Mucosa of rectum (tissue), 2 donors: ENCODE results near the gene DNAH14.
"Not testable (repeated sequence)": the region's sequence is repeated elsewhere in the genome, so short reads cannot be mapped to it uniquely, and the experiment has no call there.

Source experiments
- H3K27ac ChIP-seq, 2 donors: one replicate each; pipeline ENCODE4 v1.7.0; 2013; ENCODE audit warnings: inconsistent platforms in 2 of 2, low read depth in 2 of 2, low read length in 2 of 2
- H3K27me3 ChIP-seq, 2 donors: one replicate each; pipeline ENCODE4 v1.7.0; 2013; ENCODE audit warnings: low read length in 2 of 2; ENCODE audit not compliant: control insufficient read depth in 2 of 2, insufficient read depth in 2 of 2
- H3K36me3 ChIP-seq, 2 donors: one replicate each; pipeline ENCODE4 v1.7.0; 2013; ENCODE audit warnings: low read length in 2 of 2; ENCODE audit not compliant: control insufficient read depth in 2 of 2, insufficient read depth in 2 of 2
- H3K4me1 ChIP-seq, 2 donors: one replicate each; pipeline ENCODE4 v1.7.0; 2013; ENCODE audit warnings: low read length in 2 of 2, mild to moderate bottlenecking in 1 of 2; ENCODE audit not compliant: control insufficient read depth in 2 of 2, insufficient read depth in 2 of 2
- H3K4me3 ChIP-seq, 2 donors: one replicate each; pipeline ENCODE4 v1.7.0; 2013; ENCODE audit warnings: low read length in 2 of 2
- H3K9ac ChIP-seq, 2 donors: one replicate each; pipeline ENCODE4 v1.7.0; 2013; ENCODE audit warnings: low read length in 2 of 2, low read depth in 1 of 2, mild to moderate bottlenecking in 1 of 2
- H3K9me3 ChIP-seq, 2 donors: one replicate each; pipeline ENCODE4 v1.7.0; 2013; ENCODE audit warnings: low read length in 2 of 2; ENCODE audit not compliant: control insufficient read depth in 2 of 2
- donor health status: healthy.
- donor health status: Normal muscosa, but diverticular disease.

Gene DNAH14

GRCh38 chr1:224981922-224982354 lies 52.5 kb downstream of the DNAH14 start:
- not testable (repeated sequence) for H3K27me3 ChIP-seq, H3K9ac ChIP-seq, H3K27ac ChIP-seq, H3K36me3 ChIP-seq, H3K4me3 ChIP-seq, H3K9me3 ChIP-seq, H3K4me1 ChIP-seq

GRCh38 chr1:224988042-224988441 lies 58.6 kb downstream of the DNAH14 start:
- no peak overlapping the region for H3K27ac ChIP-seq
- no peak overlapping the region for H3K9ac ChIP-seq
- no peak overlapping the region for H3K4me3 ChIP-seq
- no peaks in the 10 kb centered on the region for H3K27me3 ChIP-seq
- H3K9me3 ChIP-seq = no peaks in the 10 kb centered on the region
- no peaks in the 10 kb centered on the region for H3K4me1 ChIP-seq
- no peaks in the 10 kb centered on the region for H3K36me3 ChIP-seq

- H3K9ac ChIP-seq = no peak overlapping the region
- H3K4me1 ChIP-seq = no peaks in the 10 kb centered on the region
- no peak overlapping the region for H3K27ac ChIP-seq
- no peak overlapping the region for H3K4me3 ChIP-seq
- no peaks in the 10 kb centered on the region for H3K36me3 ChIP-seq
- no peaks in the 10 kb centered on the region for H3K9me3 ChIP-seq
- H3K27me3 ChIP-seq = no peaks in the 10 kb centered on the region
Observed at GRCh38 chr1:224989615-224990014, 60.1 kb downstream of the DNAH14 start.

GRCh38 chr1:224991550-224991949 lies 62.1 kb downstream of the DNAH14 start:
- H3K36me3 ChIP-seq, H3K4me3 ChIP-seq, H3K27me3 ChIP-seq, H3K4me1 ChIP-seq, H3K9me3 ChIP-seq, H3K27ac ChIP-seq, H3K9ac ChIP-seq: not testable (repeated sequence)

- no peak overlapping the region for H3K4me3 ChIP-seq
Observed at GRCh38 chr1:224995602-224996001, 66.1 kb downstream of the DNAH14 start.

GRCh38 chr1:224996266-224996665 lies 66.8 kb downstream of the DNAH14 start:
- Histone ChIP-seq H3K4me3 (no peak overlapping the region), H3K27me3 (no peaks in the 10 kb centered on the region), H3K9ac (no peak overlapping the region), H3K9me3 (peaks cover 2 to 3% of the 10 kb centered on the region in 2 donors), H3K4me1 (no peaks in the 10 kb centered on the region), H3K36me3 (no peaks in the 10 kb centered on the region), H3K27ac (no peak overlapping the region)

More at GRCh38 chr1:224995602-224996001, 66.1 kb downstream of the DNAH14 start:
- H3K27ac ChIP-seq = no peak overlapping the region
- no peak overlapping the region for H3K9ac ChIP-seq
- peaks cover 2 to 3% of the 10 kb centered on the region in 2 donors for H3K9me3 ChIP-seq
- no peaks in the 10 kb centered on the region for H3K36me3 ChIP-seq
- no peaks in the 10 kb centered on the region for H3K4me1 ChIP-seq
- no peaks in the 10 kb centered on the region for H3K27me3 ChIP-seq

GRCh38 chr1:224998185-224998584 lies 68.7 kb downstream of the DNAH14 start:
- no peak overlapping the region for H3K9ac ChIP-seq
- H3K9me3 ChIP-seq = peaks cover 2 to 3% of the 10 kb centered on the region in 2 donors
- no peaks in the 10 kb centered on the region for H3K4me1 ChIP-seq
- no peak overlapping the region for H3K27ac ChIP-seq
- H3K27me3 ChIP-seq = no peaks in the 10 kb centered on the region
- H3K36me3 ChIP-seq = no peaks in the 10 kb centered on the region
- no peak overlapping the region for H3K4me3 ChIP-seq

- H3K27ac ChIP-seq = no peak overlapping the region
- H3K36me3 ChIP-seq = no peaks in the 10 kb centered on the region
- H3K4me1 ChIP-seq = no peaks in the 10 kb centered on the region
- H3K27me3 ChIP-seq = no peaks in the 10 kb centered on the region
- no peaks in the 10 kb centered on the region for H3K9me3 ChIP-seq
- no peak overlapping the region for H3K9ac ChIP-seq
- no peak overlapping the region for H3K4me3 ChIP-seq
Observed at GRCh38 chr1:225004396-225004795, 74.9 kb downstream of the DNAH14 start.

- not testable (repeated sequence) for H3K9ac ChIP-seq, H3K27me3 ChIP-seq, H3K4me3 ChIP-seq, H3K4me1 ChIP-seq, H3K9me3 ChIP-seq, H3K27ac ChIP-seq, H3K36me3 ChIP-seq
Observed at GRCh38 chr1:225006352-225006751, 76.9 kb downstream of the DNAH14 start.

- H3K9me3 ChIP-seq, H3K9ac ChIP-seq, H3K4me1 ChIP-seq, H3K36me3 ChIP-seq, H3K4me3 ChIP-seq, H3K27me3 ChIP-seq, H3K27ac ChIP-seq: not testable (repeated sequence)
Observed at GRCh38 chr1:225008050-225008449, 78.6 kb downstream of the DNAH14 start.

- Histone ChIP-seq H3K27ac (no peak overlapping the region), H3K4me1 (no peaks in the 10 kb centered on the region), H3K27me3 (no peaks in the 10 kb centered on the region), H3K9ac (no peak overlapping the region), H3K4me3 (no peak overlapping the region), H3K36me3 (no peaks in the 10 kb centered on the region), H3K9me3 (no peaks in the 10 kb centered on the region)
Observed at GRCh38 chr1:225021037-225021436, 91.6 kb downstream of the DNAH14 start.
